ENCODE measurements around the gene NFATC2. TPM values are rescaled to one million over a fixed set of nuclear protein-coding genes. Genes with fewer than 3 reads are reported as not detected.

Gene NFATC2
- polyA plus RNA-seq, 1 of the 3 experiments (the other 2 are of a cell fraction): 0.36 TPM

DNA sequence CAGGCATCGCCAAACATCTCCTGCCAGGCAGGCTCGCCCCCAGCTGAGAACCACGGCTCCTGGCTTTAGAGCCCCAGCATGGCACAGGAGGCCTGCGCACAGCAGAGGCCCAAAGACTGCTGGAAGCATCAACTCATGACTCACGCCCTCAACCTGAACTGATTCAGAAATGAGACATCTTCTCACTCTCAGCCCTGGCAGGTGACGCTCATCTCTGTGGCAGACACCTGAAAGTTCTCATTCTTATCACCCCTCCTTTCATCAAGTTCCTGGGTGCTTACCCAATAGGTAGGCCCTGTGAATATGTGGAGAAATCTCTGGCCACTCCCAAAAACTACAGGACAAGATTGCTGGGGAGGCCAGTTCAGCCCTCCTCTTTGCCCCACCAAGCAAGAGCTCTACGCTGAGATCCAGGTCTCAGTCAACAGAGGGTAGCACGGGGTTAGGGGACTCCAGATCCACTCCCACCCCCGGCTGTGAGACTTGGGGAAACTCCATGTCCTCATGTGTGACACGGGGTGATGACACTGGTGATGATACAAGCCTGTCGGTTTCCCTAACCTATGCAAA lies 11.3 kb downstream of the NFATC2 start:
- CTCF ChIA-PET: no interaction called here
- WGBS (ENCODE audit: low lambda C conversion rate): 81% methylated on average over 9 of the region's 11 CpGs

DNA sequence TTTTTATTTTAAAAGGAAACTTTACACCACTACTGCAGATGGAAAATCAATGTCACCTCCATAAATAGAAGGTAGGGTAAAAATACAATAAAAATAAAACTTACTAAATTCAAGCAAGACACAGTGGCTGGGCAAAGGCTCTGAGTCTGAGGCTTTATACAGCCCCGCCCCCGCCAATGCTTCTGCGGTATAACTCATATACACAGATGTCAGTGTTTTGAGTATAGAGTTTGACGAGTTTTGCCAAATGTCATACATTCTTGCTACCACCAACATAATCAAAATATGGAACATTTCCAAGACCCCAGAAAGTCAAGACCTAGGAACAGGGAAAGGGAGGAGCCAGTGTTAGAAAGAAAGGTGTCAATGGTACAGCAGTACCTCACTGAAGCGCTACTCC lies 12.8 kb downstream of the NFATC2 start:
- WGBS (ENCODE audit: low lambda C conversion rate): 91% methylated on average over 5 of the region's 5 CpGs
- no peak overlapping the region for H3K4me3 ChIP-seq (ENCODE audit: low read depth in 2 of 2, low read length in 1 of 2)
- H2AFZ ChIP-seq (ENCODE audit: low read depth): no peak overlapping the region
- H3K4me1 ChIP-seq (ENCODE audit: control insufficient read depth in 1 of 2, insufficient read depth in 2 of 2, low read depth in 1 of 2, low read length in 1 of 2): peaks cover 5 to 8% of the 10 kb centered on the region in 2 experiments; a peak in 3 of 4 replicates
- no peak for DNase-seq
- no peaks in the 10 kb centered on the region for H3K9me3 ChIP-seq
- no peaks in the 10 kb centered on the region for H3K79me2 ChIP-seq (ENCODE audit: insufficient read depth)
- H3K9ac ChIP-seq: no peak overlapping the region
- ChIA-PET CTCF (no interaction called here), POLR2A (interaction anchor here (0.7 kb wide), 1 partner anchor 12 kb away, joined by 3 read pairs; no protein-coding TSS in a partner anchor)
- H3F3A ChIP-seq (replicated peaks; ENCODE audit: insufficient read depth): no peaks in the 10 kb centered on the region
- TF ChIP-seq, protein P1, sequence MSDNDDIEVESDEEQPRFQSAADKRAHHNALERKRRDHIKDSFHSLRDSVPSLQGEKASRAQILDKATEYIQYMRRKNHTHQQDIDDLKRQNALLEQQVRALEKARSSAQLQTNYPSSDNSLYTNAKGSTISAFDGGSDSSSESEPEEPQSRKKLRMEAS (IDR thresholded peaks at IDR 0.05; ENCODE audit: low read depth): no peak
- no peaks in the 10 kb centered on the region for H4K20me1 ChIP-seq (ENCODE audit: insufficient read depth)
- no peaks in the 10 kb centered on the region for H3K27me3 ChIP-seq (ENCODE audit: insufficient read depth)
- no peak overlapping the region for H3K4me2 ChIP-seq
- H3K27ac ChIP-seq (ENCODE audit: low read depth in 2 of 2, low read length in 1 of 2): no peak overlapping the region
- no peaks in the 10 kb centered on the region for H3K36me3 ChIP-seq (replicated peaks in 1 of 2; ENCODE audit: control insufficient read depth in 1 of 2, insufficient read depth in 2 of 2, low read length in 1 of 2)
- H3K9me2 ChIP-seq: no peaks in the 10 kb centered on the region

More for the DNA sequence above, 11.3 kb downstream of the NFATC2 start:
- DNase-seq: no peak
- no peaks in the 10 kb centered on the region for H4K20me1 ChIP-seq (ENCODE audit: insufficient read depth)
- no peaks in the 10 kb centered on the region for H3K79me2 ChIP-seq (ENCODE audit: insufficient read depth)
- no peak overlapping the region for H3K4me3 ChIP-seq (ENCODE audit: low read depth in 2 of 2, low read length in 1 of 2)
- no peak overlapping the region for H2AFZ ChIP-seq (ENCODE audit: low read depth)
- no peak overlapping the region for H3K4me2 ChIP-seq
- H3K9ac ChIP-seq: no peak overlapping the region
- H3K27me3 ChIP-seq (ENCODE audit: insufficient read depth): no peaks in the 10 kb centered on the region
- no peak overlapping the region; a peak in 1 of 4 replicates for H3K27ac ChIP-seq (ENCODE audit: low read depth in 2 of 2, low read length in 1 of 2)
- POLR2A ChIA-PET: no interaction called here
- TF ChIP-seq FOXJ3 (CRISPR knock-in tag; IDR thresholded peaks at IDR 0.05) (no peak), NRF1 (IDR thresholded peaks at IDR 0.05; ENCODE audit: low read depth, low read length) (no peak), FOSL2 (IDR thresholded peaks at IDR 0.05; ENCODE audit: borderline replicate concordance, low read depth) (peak; percentile 28; the same call in 1 of the 2 replicates), TCF12 (IDR thresholded peaks at IDR 0.05) (0 out of 2 replicates have a peak, but pooled peaks have one; percentile 8)
- TF ChIP-seq, protein P2, sequence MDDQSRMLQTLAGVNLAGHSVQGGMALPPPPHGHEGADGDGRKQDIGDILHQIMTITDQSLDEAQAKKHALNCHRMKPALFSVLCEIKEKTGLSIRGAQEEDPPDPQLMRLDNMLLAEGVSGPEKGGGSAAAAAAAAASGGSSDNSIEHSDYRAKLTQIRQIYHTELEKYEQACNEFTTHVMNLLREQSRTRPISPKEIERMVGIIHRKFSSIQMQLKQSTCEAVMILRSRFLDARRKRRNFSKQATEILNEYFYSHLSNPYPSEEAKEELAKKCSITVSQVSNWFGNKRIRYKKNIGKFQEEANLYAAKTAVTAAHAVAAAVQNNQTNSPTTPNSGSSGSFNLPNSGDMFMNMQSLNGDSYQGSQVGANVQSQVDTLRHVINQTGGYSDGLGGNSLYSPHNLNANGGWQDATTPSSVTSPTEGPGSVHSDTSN (IDR thresholded peaks at IDR 0.05): peak; percentile 58
- no peaks in the 10 kb centered on the region for H3K36me3 ChIP-seq (replicated peaks in 1 of 2; ENCODE audit: control insufficient read depth in 1 of 2, insufficient read depth in 2 of 2, low read length in 1 of 2)
- no peaks in the 10 kb centered on the region for H3K9me2 ChIP-seq
- peaks cover 8 to 11% of the 10 kb centered on the region in 2 experiments; a peak in 3 of 4 replicates for H3K4me1 ChIP-seq (ENCODE audit: control insufficient read depth in 1 of 2, insufficient read depth in 2 of 2, low read depth in 1 of 2, low read length in 1 of 2)
- no peaks in the 10 kb centered on the region for H3F3A ChIP-seq (replicated peaks; ENCODE audit: insufficient read depth)
- H3K9me3 ChIP-seq: no peaks in the 10 kb centered on the region

DNA sequence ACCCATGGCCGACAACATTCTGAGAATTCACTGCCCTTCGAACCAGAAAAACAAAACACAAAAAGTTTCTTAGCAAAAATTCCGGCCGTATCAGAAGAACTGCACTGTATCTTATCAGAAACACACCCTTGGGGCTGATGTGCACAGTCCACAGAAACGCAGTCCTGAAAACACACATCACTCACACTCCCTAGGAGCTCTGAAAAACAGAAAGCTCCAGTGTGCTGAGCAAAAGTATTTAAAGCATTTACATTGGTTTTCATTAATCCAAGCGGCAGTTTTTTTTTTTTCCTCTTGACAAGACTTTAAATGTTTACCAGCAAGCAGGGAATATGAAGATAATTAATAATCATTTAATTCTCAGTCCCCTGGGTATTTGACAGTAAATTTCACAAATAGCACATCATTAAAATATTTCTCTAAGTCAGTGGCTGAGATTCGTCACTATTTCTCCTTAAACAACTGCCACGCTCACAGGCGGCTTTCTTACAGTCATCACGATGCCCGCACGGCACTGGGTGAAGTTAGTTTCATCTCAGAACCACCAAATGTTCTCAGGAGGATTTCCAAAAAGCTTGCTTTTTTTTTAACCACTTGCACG lies 13.3 kb downstream of the NFATC2 start:
- Histone ChIP-seq H2AFZ (ENCODE audit: low read depth) (no peak overlapping the region), H3K27ac (ENCODE audit: low read depth in 2 of 2, low read length in 1 of 2) (no peak overlapping the region), H3K4me1 (ENCODE audit: control insufficient read depth in 1 of 2, insufficient read depth in 2 of 2, low read depth in 1 of 2, low read length in 1 of 2) (peaks cover 5 to 8% of the 10 kb centered on the region in 2 experiments; a peak in 3 of 4 replicates), H3K27me3 (ENCODE audit: insufficient read depth) (no peaks in the 10 kb centered on the region), H3K4me3 (ENCODE audit: low read depth in 2 of 2, low read length in 1 of 2) (no peak overlapping the region), H3K79me2 (ENCODE audit: insufficient read depth) (no peaks in the 10 kb centered on the region), H3K9ac (no peak overlapping the region), H3K9me3 (no peaks in the 10 kb centered on the region), H4K20me1 (ENCODE audit: insufficient read depth) (no peaks in the 10 kb centered on the region), H3K9me2 (no peaks in the 10 kb centered on the region), H3F3A (replicated peaks; ENCODE audit: insufficient read depth) (no peaks in the 10 kb centered on the region), H3K36me3 (replicated peaks in 1 of 2; ENCODE audit: control insufficient read depth in 1 of 2, insufficient read depth in 2 of 2, low read length in 1 of 2) (no peaks in the 10 kb centered on the region), H3K4me2 (no peak overlapping the region)
- no peak for DNase-seq
- POLR2A ChIA-PET: interaction anchor here (0.7 kb wide), 1 partner anchor 13 kb away, joined by 3 read pairs; no protein-coding TSS in a partner anchor
- WGBS (ENCODE audit: low lambda C conversion rate): 84% methylated on average over 13 of the region's 13 CpGs
- CTCF ChIA-PET: no interaction called here
- TF ChIP-seq, protein P3, sequence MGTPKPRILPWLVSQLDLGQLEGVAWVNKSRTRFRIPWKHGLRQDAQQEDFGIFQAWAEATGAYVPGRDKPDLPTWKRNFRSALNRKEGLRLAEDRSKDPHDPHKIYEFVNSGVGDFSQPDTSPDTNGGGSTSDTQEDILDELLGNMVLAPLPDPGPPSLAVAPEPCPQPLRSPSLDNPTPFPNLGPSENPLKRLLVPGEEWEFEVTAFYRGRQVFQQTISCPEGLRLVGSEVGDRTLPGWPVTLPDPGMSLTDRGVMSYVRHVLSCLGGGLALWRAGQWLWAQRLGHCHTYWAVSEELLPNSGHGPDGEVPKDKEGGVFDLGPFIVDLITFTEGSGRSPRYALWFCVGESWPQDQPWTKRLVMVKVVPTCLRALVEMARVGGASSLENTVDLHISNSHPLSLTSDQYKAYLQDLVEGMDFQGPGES (IDR thresholded peaks at IDR 0.05; ENCODE audit: low read depth, low read length): no peak
- TF ChIP-seq EP300 (IDR thresholded peaks at IDR 0.05; ENCODE audit: borderline replicate concordance in 1 of 2, low read depth in 1 of 2, low read length in 1 of 2): no peak
- no peak for TF ChIP-seq ELF1 (IDR thresholded peaks at IDR 0.05)
- TF ChIP-seq FOXM1 (IDR thresholded peaks at IDR 0.05; ENCODE audit: low read depth): no peak
- TF ChIP-seq, protein P4, sequence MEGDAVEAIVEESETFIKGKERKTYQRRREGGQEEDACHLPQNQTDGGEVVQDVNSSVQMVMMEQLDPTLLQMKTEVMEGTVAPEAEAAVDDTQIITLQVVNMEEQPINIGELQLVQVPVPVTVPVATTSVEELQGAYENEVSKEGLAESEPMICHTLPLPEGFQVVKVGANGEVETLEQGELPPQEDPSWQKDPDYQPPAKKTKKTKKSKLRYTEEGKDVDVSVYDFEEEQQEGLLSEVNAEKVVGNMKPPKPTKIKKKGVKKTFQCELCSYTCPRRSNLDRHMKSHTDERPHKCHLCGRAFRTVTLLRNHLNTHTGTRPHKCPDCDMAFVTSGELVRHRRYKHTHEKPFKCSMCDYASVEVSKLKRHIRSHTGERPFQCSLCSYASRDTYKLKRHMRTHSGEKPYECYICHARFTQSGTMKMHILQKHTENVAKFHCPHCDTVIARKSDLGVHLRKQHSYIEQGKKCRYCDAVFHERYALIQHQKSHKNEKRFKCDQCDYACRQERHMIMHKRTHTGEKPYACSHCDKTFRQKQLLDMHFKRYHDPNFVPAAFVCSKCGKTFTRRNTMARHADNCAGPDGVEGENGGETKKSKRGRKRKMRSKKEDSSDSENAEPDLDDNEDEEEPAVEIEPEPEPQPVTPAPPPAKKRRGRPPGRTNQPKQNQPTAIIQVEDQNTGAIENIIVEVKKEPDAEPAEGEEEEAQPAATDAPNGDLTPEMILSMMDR (IDR thresholded peaks at IDR 0.05): no peak
- TF ChIP-seq YY1 (IDR thresholded peaks at IDR 0.05; ENCODE audit: low read depth): no peak
- TF ChIP-seq RAD21 (IDR thresholded peaks at IDR 0.05; ENCODE audit: low read length): no peak
- TF ChIP-seq, protein P2 (IDR thresholded peaks at IDR 0.05): no peak
- no peak for TF ChIP-seq RXRA (IDR thresholded peaks at IDR 0.05; ENCODE audit: borderline replicate concordance, low read depth)
- no peak for TF ChIP-seq POLR2AphosphoS5 (IDR thresholded peaks at IDR 0.05; ENCODE audit: low read depth, low read length)
- no peak for TF ChIP-seq FOSL2 (IDR thresholded peaks at IDR 0.05; ENCODE audit: borderline replicate concordance, low read depth)
- TF ChIP-seq, protein P1 (IDR thresholded peaks at IDR 0.05; ENCODE audit: low read depth): no peak
